DMS53 (cell line): Measurements from ENCODE around the gene TSPAN5.
A peak's percentile ranks its signal among the peaks of the same experiment; 100 is the strongest.

ENCODE experiments used
- DNase-seq: peaks from one replicate; lab custom pipeline; 2025; lab: John Stamatoyannopoulos, UW

Gene TSPAN5

GRCh38 chr4:98643755-98644154, 14.7 kb downstream of the TSPAN5 start:
- DNase-seq: peak; percentile 19

DNA sequence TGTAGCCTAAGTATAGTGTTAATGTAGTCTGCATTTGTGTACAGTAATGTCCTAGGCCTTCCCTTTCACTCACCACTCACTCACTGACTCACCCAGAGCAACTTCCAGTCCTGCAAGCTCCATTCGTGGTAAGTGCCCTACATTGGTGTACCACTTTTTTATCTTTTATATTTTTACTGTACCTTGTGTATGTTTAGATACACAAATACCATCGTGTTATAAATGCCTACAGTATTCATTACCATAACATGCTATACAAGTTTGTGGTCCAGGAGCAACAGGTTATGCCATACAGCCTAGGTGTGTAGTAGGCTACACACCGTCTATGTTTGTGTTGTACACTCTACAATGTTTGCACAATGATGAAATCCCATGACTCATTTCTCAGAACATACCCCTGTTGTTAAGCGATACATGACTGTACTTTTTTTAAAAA, 15.4 kb downstream of the TSPAN5 start:
- DNase-seq: peak; percentile 92

DNA sequence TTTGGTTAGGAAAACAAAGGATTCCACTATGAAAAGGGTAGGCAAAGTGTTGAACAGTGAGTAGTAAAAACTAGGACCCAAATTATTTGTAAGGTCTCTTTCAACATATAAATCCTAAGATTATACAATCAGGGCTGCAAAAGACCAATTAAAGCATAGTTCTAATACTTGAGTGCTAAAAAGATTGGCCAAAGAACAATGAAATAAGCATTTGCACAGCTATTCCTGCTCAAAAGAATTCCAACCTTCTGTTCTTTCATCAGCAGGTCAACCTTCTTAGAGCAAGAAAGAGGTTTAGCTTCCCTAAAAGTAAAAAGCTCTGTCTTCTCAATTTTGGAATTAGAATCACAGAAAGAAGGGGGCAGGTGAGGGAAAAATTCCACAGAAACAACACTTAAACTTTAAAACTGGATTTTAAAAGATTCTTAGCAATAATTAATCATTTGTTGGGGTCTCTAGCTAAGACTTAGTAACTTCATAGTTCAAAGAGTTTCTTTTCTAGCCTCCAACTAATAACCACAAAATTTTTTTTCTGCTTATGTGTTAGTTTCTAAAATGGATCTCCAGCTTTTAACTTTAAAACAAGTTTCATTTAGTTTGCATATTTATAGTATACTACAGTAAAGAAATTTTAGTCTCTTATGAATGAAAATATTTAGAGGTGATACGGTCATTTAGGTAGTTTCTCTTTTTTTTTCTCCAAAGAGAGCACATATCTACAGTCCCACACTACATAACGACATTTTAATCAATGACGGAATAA, 16.3 kb downstream of the TSPAN5 start:
- no peak for DNase-seq

GRCh38 chr4:98641376-98641775, 17.0 kb downstream of the TSPAN5 start:
- no peak for DNase-seq

GRCh38 chr4:98639523-98639922, 18.9 kb downstream of the TSPAN5 start:
- no peak for DNase-seq

DNA sequence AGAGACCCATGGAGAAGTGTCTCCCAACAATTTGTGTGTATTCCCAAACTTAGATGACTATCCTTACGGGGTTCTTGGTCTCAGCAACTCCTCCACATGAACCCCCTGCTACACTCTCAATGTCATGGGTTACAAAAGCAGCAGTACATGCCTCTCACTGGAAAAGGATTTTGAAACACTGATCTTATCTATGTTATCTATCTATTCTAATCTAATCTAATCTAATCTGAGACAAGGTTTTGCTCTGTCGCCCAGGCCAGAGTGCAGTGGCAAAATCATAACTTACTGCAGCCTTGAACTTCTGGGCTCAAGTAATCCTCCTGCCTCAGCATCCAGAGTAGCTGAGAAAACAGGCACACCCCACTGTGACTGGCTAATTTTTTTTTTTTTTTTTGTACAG, 19.3 kb downstream of the TSPAN5 start:
- DNase-seq: no peak

- no peak for DNase-seq
These were observed 19.8 kb downstream of the TSPAN5 start for GRCh38 chr4:98638661-98639060.

GRCh38 chr4:98634061-98634460, 24.4 kb downstream of the TSPAN5 start:
- no peak for DNase-seq

DNA sequence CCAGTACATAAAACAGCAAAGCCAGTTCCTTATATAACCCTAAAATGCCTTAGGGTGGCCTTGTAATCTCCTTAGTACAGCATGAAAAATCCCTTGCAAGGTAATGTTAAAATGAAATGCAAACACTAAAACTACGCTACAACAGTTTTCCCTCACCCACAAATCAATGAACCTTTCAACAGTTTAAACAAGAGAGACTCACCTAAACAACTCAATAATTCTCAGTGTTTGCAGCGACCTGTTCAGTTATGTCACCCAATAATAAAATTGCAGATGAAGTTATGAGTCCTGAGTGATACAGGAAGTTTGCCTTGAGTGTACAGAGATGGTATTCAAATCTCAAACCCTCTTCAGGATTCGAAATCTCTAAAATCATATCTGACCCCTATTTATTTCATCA, 25.3 kb downstream of the TSPAN5 start:
- no peak for DNase-seq

GRCh38 chr4:98632258-98632657, 26.2 kb downstream of the TSPAN5 start:
- no peak for DNase-seq

DNA sequence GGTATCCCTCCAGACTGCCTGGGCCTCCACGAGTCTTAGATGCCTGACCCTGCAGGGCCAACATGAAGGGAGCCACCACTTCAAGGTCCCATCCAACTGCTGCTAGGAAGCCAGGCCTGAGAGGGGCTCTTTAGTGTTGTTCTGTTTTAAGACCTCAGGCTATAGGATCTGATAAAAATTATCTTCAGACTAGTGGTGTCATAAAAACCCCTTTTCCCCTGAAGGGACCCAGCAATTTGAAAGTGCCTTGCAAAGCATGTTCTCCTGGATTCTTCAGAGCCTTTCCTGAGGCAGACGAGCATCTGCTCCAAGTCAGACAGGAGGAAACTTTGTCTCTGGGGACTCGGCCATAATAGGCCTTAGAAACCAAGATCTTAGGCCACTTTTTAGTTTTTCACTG, 26.9 kb downstream of the TSPAN5 start:
- no peak for DNase-seq

DNA sequence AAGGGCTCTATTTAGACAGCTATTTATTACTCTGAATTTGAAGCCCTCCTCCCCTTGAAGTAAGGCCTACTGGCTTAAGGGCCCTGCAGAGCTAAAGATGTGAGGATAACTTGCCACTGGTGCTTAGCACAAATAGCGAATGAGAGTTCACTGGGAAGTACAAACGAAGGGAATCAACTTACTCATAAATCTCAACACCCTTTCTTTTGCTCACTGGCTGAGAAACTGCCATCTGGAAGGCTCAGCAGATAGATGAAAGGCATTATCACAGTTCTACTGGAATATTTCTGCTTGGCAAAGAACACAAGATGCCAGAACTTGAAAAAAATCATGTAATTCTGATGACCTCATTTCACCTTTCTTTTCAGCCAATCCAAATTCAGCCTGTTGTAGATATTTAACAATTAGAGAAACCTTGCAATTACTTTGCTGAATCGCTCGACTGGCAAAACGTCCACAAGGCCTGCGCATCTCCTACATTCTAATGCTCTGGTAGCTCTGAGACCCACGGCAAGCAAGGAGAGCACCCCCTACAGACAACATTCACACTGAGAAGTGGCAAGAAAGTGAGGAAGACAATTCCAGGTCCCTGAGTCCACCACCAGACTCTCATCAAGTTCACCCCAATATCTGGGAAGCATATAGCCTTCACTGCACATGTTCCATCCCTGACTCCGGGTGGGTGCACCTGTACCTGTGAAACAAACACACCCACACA, 27.5 kb downstream of the TSPAN5 start:
- no peak for DNase-seq

DNA sequence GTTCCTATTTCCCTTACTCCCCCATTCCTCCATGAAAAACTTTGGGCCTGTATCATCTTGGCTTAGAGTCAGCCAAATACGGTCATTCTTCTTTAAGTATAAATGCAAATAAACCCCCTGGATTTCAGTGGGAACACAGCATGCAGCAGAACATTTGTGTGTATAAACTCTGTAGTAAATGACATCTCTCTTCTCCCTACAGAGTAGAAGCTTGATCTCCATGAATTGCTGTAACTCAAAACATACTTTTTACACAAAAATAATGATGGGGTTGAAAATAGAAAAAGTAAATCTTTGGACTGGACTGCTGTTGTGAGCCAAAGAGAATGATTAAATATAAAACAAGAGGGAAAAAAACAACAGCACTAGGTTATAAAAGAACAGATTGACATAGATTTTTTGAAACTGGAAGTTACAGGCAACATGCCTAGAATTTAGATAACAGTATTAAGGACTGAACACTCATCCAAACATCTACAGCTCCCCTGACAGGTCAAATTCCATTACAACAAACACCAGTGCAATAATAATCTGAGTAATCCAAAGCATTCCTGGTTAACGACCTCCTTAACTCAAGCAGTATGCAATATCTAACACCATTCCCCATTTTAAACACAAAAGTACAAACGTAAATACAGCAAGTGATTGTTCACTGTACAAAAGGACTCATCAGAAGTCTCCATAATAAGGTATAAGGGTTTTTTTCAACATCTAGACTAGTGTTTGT, 30.7 kb downstream of the TSPAN5 start:
- DNase-seq: no peak

- no peak for DNase-seq
These were observed 32.1 kb downstream of the TSPAN5 start for GRCh38 chr4:98626350-98626749.

DNA sequence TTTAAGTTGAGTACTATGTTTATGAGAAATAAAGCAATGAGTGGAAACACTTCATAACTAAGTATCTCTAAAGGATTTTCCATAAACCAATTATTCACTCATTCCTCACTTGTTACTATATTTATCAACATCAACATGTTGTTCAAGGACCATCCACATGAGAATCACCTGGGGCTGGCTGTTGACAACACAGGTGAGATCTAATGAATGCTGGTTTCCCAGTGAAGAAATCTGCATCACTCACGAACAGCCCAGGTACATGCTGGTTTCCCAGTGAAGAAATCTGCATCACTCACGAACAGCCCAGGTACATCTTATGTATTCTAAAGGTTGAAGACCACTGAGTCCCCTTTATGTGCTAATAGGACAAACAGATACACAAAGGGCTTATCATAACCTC, 32.5 kb downstream of the TSPAN5 start:
- no peak for DNase-seq

GRCh38 chr4:98625399-98625798, 33.0 kb downstream of the TSPAN5 start:
- no peak for DNase-seq

DNA sequence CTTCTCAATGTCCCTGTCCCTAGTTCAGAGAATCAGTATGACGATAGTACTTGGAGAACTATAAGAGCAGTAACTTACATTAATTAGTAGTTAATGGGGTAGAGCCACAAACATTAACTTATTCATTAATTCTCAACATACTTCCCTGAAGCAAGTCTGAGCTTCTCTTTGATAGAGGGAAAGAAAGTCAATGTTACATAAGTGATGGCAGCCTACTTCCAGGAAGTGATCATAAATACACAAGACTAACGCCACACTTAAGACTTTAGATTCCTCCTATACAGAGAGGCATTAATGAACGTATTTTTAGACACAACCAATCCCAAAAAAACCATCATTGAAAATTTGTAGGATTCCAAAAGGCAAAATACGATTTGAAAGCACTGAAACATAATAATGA, 33.8 kb downstream of the TSPAN5 start:
- DNase-seq: no peak

- no peak for DNase-seq
These were observed 34.3 kb downstream of the TSPAN5 start for GRCh38 chr4:98624144-98624543.

DNA sequence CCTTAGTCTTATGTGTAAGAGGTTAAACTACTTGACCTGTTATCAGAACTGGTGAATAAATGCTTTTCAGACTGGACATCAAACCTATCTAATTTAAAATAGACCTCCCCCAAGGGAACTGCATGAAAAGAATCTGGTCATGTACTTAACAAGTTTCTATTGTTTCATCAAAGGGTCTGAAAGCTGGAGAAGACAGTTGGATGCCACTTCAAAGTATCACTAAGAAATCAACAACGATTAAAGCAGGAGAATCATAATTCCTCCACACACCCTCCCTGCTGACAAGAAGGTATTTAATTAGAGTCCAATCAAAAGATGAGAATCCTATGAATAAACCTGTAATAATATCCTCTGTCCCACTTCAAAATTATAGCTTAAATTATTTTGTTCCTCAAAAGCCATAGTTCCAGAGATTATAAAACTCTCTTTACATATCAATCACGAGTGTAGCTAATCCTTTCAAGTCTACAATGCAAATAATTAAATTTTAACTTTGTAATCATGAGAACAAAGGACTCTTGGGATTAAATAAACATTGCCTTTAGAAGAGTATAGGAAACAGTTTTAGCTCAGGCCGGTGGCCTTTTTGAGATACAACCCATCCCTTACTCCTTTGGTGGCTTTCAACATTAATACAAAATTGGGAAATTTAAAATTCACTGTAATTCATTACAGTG, 35.1 kb downstream of the TSPAN5 start:
- DNase-seq: peak; percentile 8

DNA sequence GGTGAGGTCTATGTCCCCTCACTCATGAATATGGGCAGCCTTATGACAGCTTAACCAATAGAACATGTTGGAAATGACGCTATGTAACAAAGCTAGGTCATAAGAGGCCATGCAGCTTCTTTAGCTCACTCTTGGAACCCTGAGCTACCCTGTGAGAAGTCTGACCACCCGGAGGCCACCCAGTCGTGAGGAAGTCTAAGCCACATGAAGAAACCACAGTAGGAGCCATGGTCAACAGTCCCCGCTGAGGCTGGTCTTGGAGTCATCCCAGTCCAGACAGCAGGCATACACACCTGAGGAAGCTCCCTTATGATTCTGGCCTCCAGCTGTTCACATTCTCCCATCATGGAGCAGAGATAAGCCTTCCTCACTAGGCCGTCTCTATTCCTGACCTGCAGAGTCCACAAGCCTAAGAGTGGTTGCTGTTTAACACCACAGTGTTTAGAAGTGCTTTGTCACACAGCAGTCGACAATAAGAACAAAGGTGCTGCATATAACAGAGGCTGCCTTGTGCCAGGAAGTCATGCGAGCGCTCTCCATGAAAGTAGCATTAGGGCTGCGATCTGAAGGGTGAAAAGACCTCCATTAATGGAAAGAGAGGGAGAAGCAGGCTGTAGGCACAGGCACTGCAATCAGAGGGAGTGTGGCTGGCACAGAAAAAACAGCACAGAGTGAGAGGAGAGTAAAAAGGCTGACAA, 38.2 kb downstream of the TSPAN5 start:
- no peak for DNase-seq

- no peak for DNase-seq
These were observed 39.2 kb downstream of the TSPAN5 start for GRCh38 chr4:98619180-98619579.

DNA sequence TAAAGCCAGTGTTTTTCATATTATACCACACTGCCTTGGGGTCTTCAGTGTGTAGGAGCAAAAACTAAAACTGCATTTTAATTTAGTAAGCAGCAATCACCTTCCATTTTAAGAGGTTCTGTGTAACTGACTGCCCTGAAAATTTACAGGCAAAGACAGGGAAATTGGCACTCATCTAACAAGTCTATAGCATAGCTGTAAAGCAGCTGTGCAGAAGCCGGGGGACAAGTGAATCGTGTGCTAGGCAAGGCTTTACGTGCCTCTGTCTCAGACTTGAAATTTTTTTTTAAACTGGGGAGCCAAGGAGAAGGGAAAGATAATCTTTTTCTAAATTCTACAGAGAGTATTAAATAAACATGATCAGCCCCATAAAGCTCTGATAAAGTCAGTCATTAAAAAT, 39.7 kb downstream of the TSPAN5 start:
- DNase-seq: no peak
